ENCODE measurements around the gene WIF1. TPM values are rescaled to one million over a fixed set of nuclear protein-coding genes. Genes with fewer than 3 reads are reported as not detected.
A peak's percentile ranks its signal among the peaks of the same experiment; 100 is the strongest.

The WIF1 gene
- total and polyA plus RNA-seq, 8 donors = 0.10 to 11.1 (median 3.6) TPM; not detected in 3

DNA sequence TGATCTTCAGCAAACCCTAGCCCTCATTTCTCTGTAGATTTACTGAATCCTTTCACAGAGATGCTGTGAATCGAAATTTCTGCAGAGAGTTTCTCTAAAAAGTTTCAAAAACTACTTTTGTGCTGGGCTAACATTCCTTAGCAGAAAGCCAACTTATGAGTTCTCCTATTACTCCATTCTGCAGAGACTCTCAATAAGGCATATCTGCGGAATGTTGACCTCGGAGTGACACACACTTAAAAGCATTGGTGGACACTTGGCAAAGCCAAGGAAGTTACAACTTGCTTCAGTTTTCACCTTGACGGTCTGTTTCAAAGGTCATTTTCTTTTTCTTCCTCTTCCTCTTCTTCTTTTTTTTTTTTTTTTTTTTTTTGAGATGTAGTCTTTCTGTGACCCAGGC is 75.8 kb downstream of the WIF1 start:
- DNase-seq = no peak
- Histone ChIP-seq H3K27ac (no peak overlapping the region), H3K4me3 (no peak overlapping the region), H3K4me1 (no peaks in the 10 kb centered on the region), H3K9me3 (no peaks in the 10 kb centered on the region), H3K36me3 (no peaks in the 10 kb centered on the region), H3K27me3 (no peaks in the 10 kb centered on the region)
- no peak for TF ChIP-seq POLR2AphosphoS5 (IDR thresholded peaks at IDR 0.05)
- TF ChIP-seq POLR2A (IDR thresholded peaks at IDR 0.05) = no peak
- TF ChIP-seq, protein P1, sequence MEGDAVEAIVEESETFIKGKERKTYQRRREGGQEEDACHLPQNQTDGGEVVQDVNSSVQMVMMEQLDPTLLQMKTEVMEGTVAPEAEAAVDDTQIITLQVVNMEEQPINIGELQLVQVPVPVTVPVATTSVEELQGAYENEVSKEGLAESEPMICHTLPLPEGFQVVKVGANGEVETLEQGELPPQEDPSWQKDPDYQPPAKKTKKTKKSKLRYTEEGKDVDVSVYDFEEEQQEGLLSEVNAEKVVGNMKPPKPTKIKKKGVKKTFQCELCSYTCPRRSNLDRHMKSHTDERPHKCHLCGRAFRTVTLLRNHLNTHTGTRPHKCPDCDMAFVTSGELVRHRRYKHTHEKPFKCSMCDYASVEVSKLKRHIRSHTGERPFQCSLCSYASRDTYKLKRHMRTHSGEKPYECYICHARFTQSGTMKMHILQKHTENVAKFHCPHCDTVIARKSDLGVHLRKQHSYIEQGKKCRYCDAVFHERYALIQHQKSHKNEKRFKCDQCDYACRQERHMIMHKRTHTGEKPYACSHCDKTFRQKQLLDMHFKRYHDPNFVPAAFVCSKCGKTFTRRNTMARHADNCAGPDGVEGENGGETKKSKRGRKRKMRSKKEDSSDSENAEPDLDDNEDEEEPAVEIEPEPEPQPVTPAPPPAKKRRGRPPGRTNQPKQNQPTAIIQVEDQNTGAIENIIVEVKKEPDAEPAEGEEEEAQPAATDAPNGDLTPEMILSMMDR (IDR thresholded peaks at IDR 0.05) = no peak
- TF ChIP-seq EP300 (IDR thresholded peaks at IDR 0.05) = no peak
- 67 to 79% (median 74%) methylated on average over 4 of the region's 4 CpGs for WGBS, 5 donors
- intact Hi-C loops (cut with DNase I; ENCODE audit: low total_unique reads) = no loop called here

- Histone ChIP-seq H3K27ac (no peak overlapping the region), H3K4me3 (no peak overlapping the region), H3K9me3 (peaks cover 0 to 10% (median 8%) of the 10 kb centered on the region in 4 donors), H3K4me1 (no peaks in the 10 kb centered on the region), H3K36me3 (no peaks in the 10 kb centered on the region), H3K27me3 (peaks cover 0 to 10% (median 0%) of the 10 kb centered on the region in 3 donors)
- DNase-seq = no peak
- WGBS, 5 donors = 42 to 89% (median 62%) methylated on average over 2 of the region's 2 CpGs
- intact Hi-C loops (cut with DNase I; ENCODE audit: low total_unique reads) = no loop called here
- TF ChIP-seq EP300 (IDR thresholded peaks at IDR 0.05) = no peak
Measured at GRCh38 chr12:65039301-65039700, 81.8 kb downstream of the WIF1 start.

- 46 to 61% (median 58%) methylated on average over 2 of the region's 2 CpGs for WGBS, 5 donors
- no peaks in the 10 kb centered on the region for H3K36me3 ChIP-seq
- DNase-seq = no peak
- intact Hi-C loops (cut with DNase I; ENCODE audit: low total_unique reads) = no loop called here
- H3K4me3 ChIP-seq = no peak overlapping the region
- H3K4me1 ChIP-seq = no peaks in the 10 kb centered on the region
- peaks cover 0 to 3% (median 0%) of the 10 kb centered on the region in 3 donors for H3K27me3 ChIP-seq
- H3K27ac ChIP-seq = no peak overlapping the region
- no peak for TF ChIP-seq POLR2AphosphoS5 (IDR thresholded peaks at IDR 0.05)
- TF ChIP-seq, protein P1 (IDR thresholded peaks at IDR 0.05) = no peak
- no peak for TF ChIP-seq POLR2A (IDR thresholded peaks at IDR 0.05)
- no peak for TF ChIP-seq EP300 (IDR thresholded peaks at IDR 0.05)
- H3K9me3 ChIP-seq = peaks cover 0 to 3% (median 0%) of the 10 kb centered on the region in 4 donors
Measured at GRCh38 chr12:65025136-65025535, 96.0 kb downstream of the WIF1 start.

DNA sequence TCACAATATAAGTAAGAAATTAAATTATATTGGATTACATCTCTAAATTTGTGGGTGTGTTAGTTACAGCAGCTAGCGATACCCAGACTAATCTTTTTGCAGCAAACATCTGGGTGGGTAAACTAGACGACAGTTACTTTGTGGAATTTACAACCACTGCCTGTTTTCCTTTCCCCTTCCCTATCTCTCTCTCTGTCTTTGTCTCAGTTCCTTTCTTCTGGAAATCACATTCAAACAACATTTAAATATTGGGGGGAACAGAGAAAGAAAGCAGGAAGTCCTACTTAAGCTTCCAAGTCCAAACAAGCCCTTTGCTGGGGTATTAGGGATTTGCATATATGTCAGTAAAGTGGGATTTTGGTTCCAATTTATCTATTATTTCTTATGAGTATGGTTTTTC is 97.6 kb downstream of the WIF1 start:
- no peak for DNase-seq
- Histone ChIP-seq H3K4me3 (no peak overlapping the region), H3K4me1 (no peaks in the 10 kb centered on the region), H3K27me3 (peaks cover 0 to 3% (median 0%) of the 10 kb centered on the region in 3 donors), H3K9me3 (peaks cover 0 to 3% (median 0%) of the 10 kb centered on the region in 4 donors), H3K36me3 (no peaks in the 10 kb centered on the region), H3K27ac (no peak overlapping the region)
- no peak for TF ChIP-seq POLR2AphosphoS5 (IDR thresholded peaks at IDR 0.05)
- no peak for TF ChIP-seq EP300 (IDR thresholded peaks at IDR 0.05)
- TF ChIP-seq, protein P1 (IDR thresholded peaks at IDR 0.05) = no peak
- no peak for TF ChIP-seq POLR2A (IDR thresholded peaks at IDR 0.05)
- WGBS, 5 donors = 59 to 81% (median 72%) methylated on average over 2 of the region's 2 CpGs
- intact Hi-C loops (cut with DNase I; ENCODE audit: low total_unique reads) = no loop called here

GRCh38 chr12:65022960-65023359 is 98.1 kb downstream of the WIF1 start:
- no peak overlapping the region for H3K4me3 ChIP-seq
- TF ChIP-seq, protein P1 (IDR thresholded peaks at IDR 0.05) = no peak
- TF ChIP-seq POLR2AphosphoS5 (IDR thresholded peaks at IDR 0.05) = no peak
- TF ChIP-seq EP300 (IDR thresholded peaks at IDR 0.05) = no peak
- H3K27ac ChIP-seq = no peak overlapping the region
- peaks cover 0 to 3% (median 0%) of the 10 kb centered on the region in 3 donors for H3K27me3 ChIP-seq
- peak in 1 of 2 donors; percentile 35 for DNase-seq
- intact Hi-C loops (cut with DNase I; ENCODE audit: low total_unique reads) = no loop called here
- 10 to 24% (median 13%) methylated on average over 1 of the region's 1 CpG for WGBS, 5 donors
- H3K9me3 ChIP-seq = peaks cover 0 to 3% (median 0%) of the 10 kb centered on the region in 4 donors
- no peaks in the 10 kb centered on the region for H3K4me1 ChIP-seq
- no peaks in the 10 kb centered on the region for H3K36me3 ChIP-seq

All from stomach (tissue), 9 donors.